Measurements from ENCODE around the gene TTYH1. TPM values are rescaled to one million over a fixed set of nuclear protein-coding genes. Genes with fewer than 3 reads are reported as not detected.

Gene TTYH1
- total RNA-seq, 2 experiments from 2014 or later = 1.1 to 1.9 TPM

- H3K27me3 Mint-ChIP-seq = peaks cover 40% of the 10 kb centered on the region
- POLR2A ChIA-PET = no interaction called here
- H3K36me3 Mint-ChIP-seq = no peaks in the 10 kb centered on the region
These were observed 63.5 kb downstream of the TTYH1 start for GRCh38 chr19:54478677-54479266.

GRCh38 chr19:54480051-54480450, 64.8 kb downstream of the TTYH1 start:
- Mint-ChIP-seq H3K27ac (no peak overlapping the region), H3K4me1 (peaks cover 20% of the 10 kb centered on the region), H3K9me3 (no peaks in the 10 kb centered on the region), H3K27me3 (peaks cover 42% of the 10 kb centered on the region), H3K36me3 (no peaks in the 10 kb centered on the region), H3K4me3 (no peak overlapping the region)
- ATAC-seq (ENCODE audit: low read depth) = no peak
- POLR2A ChIA-PET = no interaction called here
- no peak for DNase-seq

More at GRCh38 chr19:54478677-54479266, 63.5 kb downstream of the TTYH1 start:
- Mint-ChIP-seq H3K4me1 (peaks cover 20% of the 10 kb centered on the region), H3K9me3 (no peaks in the 10 kb centered on the region), H3K4me3 (no peak overlapping the region), H3K27ac (no peak overlapping the region)
- no peak for DNase-seq
- peak; percentile 39 for ATAC-seq (ENCODE audit: low read depth)

GRCh38 chr19:54481326-54481930, 66.2 kb downstream of the TTYH1 start:
- Mint-ChIP-seq H3K9me3 (no peaks in the 10 kb centered on the region), H3K27ac (no peak overlapping the region), H3K4me3 (no peak overlapping the region), H3K36me3 (no peaks in the 10 kb centered on the region), H3K27me3 (peaks cover 44% of the 10 kb centered on the region), H3K4me1 (peaks cover 20% of the 10 kb centered on the region)
- POLR2A ChIA-PET = interaction anchor here (0.7 kb wide), 2 partner anchors 176 to 869 kb away, joined by 3 to 4 read pairs; no protein-coding TSS in a partner anchor
- DNase-seq (peak; percentile 64), ATAC-seq (ENCODE audit: low read depth) (peak; percentile 52)

- ATAC-seq (ENCODE audit: low read depth) (no peak), DNase-seq (no peak)
- Mint-ChIP-seq H3K27ac (no peak overlapping the region), H3K4me3 (peak overlapping the region; percentile 33), H3K4me1 (peaks cover 20% of the 10 kb centered on the region), H3K36me3 (no peaks in the 10 kb centered on the region), H3K9me3 (no peaks in the 10 kb centered on the region), H3K27me3 (peaks cover 36% of the 10 kb centered on the region)
- POLR2A ChIA-PET = no interaction called here
These were observed 67.6 kb downstream of the TTYH1 start for GRCh38 chr19:54482889-54483288.

DNA sequence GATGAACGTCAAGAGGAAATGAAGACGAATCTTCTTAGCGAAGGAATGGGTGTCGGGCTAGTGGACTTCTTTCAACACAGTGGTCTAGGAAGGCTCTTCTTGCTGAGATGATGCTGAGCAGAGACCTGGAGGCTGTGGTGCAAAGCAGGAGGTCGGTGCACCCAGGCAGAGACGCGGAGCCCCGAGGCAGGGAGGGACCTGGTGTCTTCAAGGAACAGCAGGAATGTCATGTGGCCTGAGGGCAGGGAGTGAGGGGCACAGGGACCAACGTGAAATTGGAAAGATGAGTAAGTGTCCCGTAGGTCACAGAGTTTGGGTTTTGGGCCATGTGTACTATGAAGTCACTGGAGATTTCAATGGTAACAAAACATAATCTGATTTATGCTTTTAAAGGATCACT, 69.2 kb downstream of the TTYH1 start:
- no peak for DNase-seq
- Mint-ChIP-seq H3K4me3 (no peak overlapping the region), H3K36me3 (no peaks in the 10 kb centered on the region), H3K27ac (no peak overlapping the region), H3K27me3 (peaks cover 34% of the 10 kb centered on the region), H3K4me1 (peaks cover 19% of the 10 kb centered on the region), H3K9me3 (no peaks in the 10 kb centered on the region)
- no peak for ATAC-seq (ENCODE audit: low read depth)
- POLR2A ChIA-PET = no interaction called here

GRCh38 chr19:54485851-54486250, 70.6 kb downstream of the TTYH1 start:
- Mint-ChIP-seq H3K9me3 (no peaks in the 10 kb centered on the region), H3K27ac (no peak overlapping the region), H3K36me3 (no peaks in the 10 kb centered on the region), H3K27me3 (peaks cover 38% of the 10 kb centered on the region), H3K4me3 (no peak overlapping the region), H3K4me1 (peaks cover 12% of the 10 kb centered on the region)
- POLR2A ChIA-PET = no interaction called here
- ATAC-seq (ENCODE audit: low read depth) = no peak
- DNase-seq = no peak

Other genes with a start within 250 kb of the TTYH1 start
- gene TMC4, start 242.3 kb upstream of the TTYH1 start, total RNA-seq = 1 to 10 TPM; 1.7 to 3.0 TPM
- gene MBOAT7, start 225.9 kb upstream of the TTYH1 start, total RNA-seq = 10 to 100 TPM; 49.0 to 52.2 TPM
- gene TSEN34, start 224.2 kb upstream of the TTYH1 start, total RNA-seq = 10 to 100 TPM; 16.3 to 17.4 TPM
- 1,000 to 10,000 TPM; 1,098 to 1,155 TPM for gene RPS9, start 214.6 kb upstream of the TTYH1 start, total RNA-seq
- gene LILRB3, start 192.5 kb upstream of the TTYH1 start, total RNA-seq = 1 to 10 TPM in 1 of 2 experiments, under 1 TPM in 1; 0.74 to 1.3 TPM
- gene LILRA6, start 172.7 kb upstream of the TTYH1 start, total RNA-seq = under 1 TPM; 0.60 to 0.64 TPM
- under 1 TPM; 0.28 to 0.36 TPM for gene LILRB5, start 158.2 kb upstream of the TTYH1 start, total RNA-seq
- gene LILRB2, start 134.4 kb upstream of the TTYH1 start, total RNA-seq = under 1 TPM; 0.55 to 0.57 TPM
- gene LILRA5, start 102.3 kb upstream of the TTYH1 start, total RNA-seq = not detected
- not detected for gene LILRA4, start 76.3 kb upstream of the TTYH1 start, total RNA-seq
- 10 to 100 TPM; 75.0 to 79.2 TPM for gene LAIR1, start 50.5 kb upstream of the TTYH1 start, total RNA-seq
- 100 to 1,000 TPM; 338 to 359 TPM for gene LENG8, start 33.7 kb downstream of the TTYH1 start, total RNA-seq
- 1 to 10 TPM; 6.2 to 7.0 TPM for gene LENG9, start 48.3 kb downstream of the TTYH1 start, total RNA-seq
- gene CDC42EP5, start 57.8 kb downstream of the TTYH1 start, total RNA-seq = not detected
- under 1 TPM in 1 of 2 experiments, not detected in 1; 0.62 TPM for gene LAIR2, start 87.4 kb downstream of the TTYH1 start, total RNA-seq
- gene LILRA2, start 158.3 kb downstream of the TTYH1 start, total RNA-seq = under 1 TPM in 1 of 2 experiments, not detected in 1; 0.65 TPM
- gene LILRA1, start 178.2 kb downstream of the TTYH1 start, total RNA-seq = not detected
- gene LILRB1, start 215.0 kb downstream of the TTYH1 start, total RNA-seq = 1 to 10 TPM; 1.8 to 2.3 TPM
- gene LILRB4, start 247.5 kb downstream of the TTYH1 start, total RNA-seq = 1 to 10 TPM; 1.7 to 2.5 TPM

Data from activated naive CD8-positive, alpha-beta T cell treated with anti-CD3 and anti-CD28 coated beads, Interleukin-2, amount 10 ng/mL, durations not matched to agents 7 days and 5 days (primary cell).